WTC11 (cell line): ENCODE data around the gene CARD14.

ENCODE experiments used
- CTCF ChIP-seq: fragments of 200-600 bp; IDR thresholded peaks from 2 replicates; pipeline ENCODE4 v1.8.0; 2022; ENCODE audit warnings: antibody characterized with exemption
- IRF2 ChIP-seq: sonication (generic); formaldehyde crosslinking; IDR thresholded peaks from 2 replicates; pipeline ENCODE4 v1.8.0; 2022; ENCODE audit warnings: low read depth, missing genetic modification reagents, borderline replicate concordance
- MAX ChIP-seq: sonication (generic); formaldehyde crosslinking; IDR thresholded peaks from 2 replicates; pipeline ENCODE4 v1.8.0; 2022; ENCODE audit warnings: mild to moderate bottlenecking, missing genetic modification reagents
- SP1 ChIP-seq: sonication (generic); formaldehyde crosslinking; conservative IDR thresholded peaks from 2 replicates; pipeline ENCODE4 v1.8.1; 2022; ENCODE audit warnings: missing genetic modification reagents
- TEAD1 ChIP-seq: sonication (generic); formaldehyde crosslinking; IDR thresholded peaks from 2 replicates; pipeline ENCODE4 v1.8.0; 2022; ENCODE audit warnings: mild to moderate bottlenecking, missing genetic modification reagents
- TEAD4 ChIP-seq: sonication (generic); formaldehyde crosslinking; IDR thresholded peaks from 2 replicates; pipeline ENCODE4 v1.8.0; 2022; ENCODE audit warnings: mild to moderate bottlenecking, missing genetic modification reagents
- ZNF121 ChIP-seq: sonication (generic); formaldehyde crosslinking; IDR thresholded peaks from 2 replicates; pipeline ENCODE4 v1.8.0; 2023; ENCODE audit warnings: missing genetic modification reagents

DNA sequence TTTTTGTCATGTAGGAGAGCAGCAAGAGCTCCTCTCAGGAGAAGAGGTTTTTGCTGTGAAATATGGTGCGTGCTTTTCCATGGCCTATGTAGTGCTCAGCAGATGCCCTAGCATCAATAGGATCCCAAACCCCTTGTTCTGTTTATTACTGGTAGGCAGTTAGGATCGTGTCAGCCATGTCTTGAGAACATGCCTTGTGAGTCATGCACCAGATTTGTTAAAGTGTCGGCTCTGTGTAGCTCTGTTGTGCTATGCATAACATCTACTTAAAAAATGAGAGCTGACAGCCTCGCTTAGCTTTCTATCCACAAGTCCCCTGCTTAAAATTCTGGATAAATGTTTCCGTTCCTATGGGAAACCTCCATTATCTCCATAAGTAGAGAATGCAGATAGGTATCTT is 18.5 kb upstream of the CARD14 start:
- TF ChIP-seq TEAD1 (CRISPR knock-in tag) = no peak
- TF ChIP-seq TEAD4 = no peak
- TF ChIP-seq CTCF = no peak
- TF ChIP-seq IRF2 (CRISPR knock-in tag) = no peak
- TF ChIP-seq ZNF121 (CRISPR knock-in tag) = no peak
- no peak for TF ChIP-seq SP1
- no peak for TF ChIP-seq MAX
